GM12801 (cell line): ENCODE measurements around the gene GRM7.

Source experiments
- TF ChIP-seq, protein P1 (sequence below): IDR thresholded peaks from one replicate; pipeline ENCODE4 v1.5.1; 2011; ENCODE audit warnings: control low read depth; ENCODE audit not compliant: insufficient read length; ENCODE audit errors: extremely low read depth

The GRM7 gene

GRCh38 chr3:6860149-6860953, 564 bp upstream of the GRM7 start:
- TF ChIP-seq, protein P1, sequence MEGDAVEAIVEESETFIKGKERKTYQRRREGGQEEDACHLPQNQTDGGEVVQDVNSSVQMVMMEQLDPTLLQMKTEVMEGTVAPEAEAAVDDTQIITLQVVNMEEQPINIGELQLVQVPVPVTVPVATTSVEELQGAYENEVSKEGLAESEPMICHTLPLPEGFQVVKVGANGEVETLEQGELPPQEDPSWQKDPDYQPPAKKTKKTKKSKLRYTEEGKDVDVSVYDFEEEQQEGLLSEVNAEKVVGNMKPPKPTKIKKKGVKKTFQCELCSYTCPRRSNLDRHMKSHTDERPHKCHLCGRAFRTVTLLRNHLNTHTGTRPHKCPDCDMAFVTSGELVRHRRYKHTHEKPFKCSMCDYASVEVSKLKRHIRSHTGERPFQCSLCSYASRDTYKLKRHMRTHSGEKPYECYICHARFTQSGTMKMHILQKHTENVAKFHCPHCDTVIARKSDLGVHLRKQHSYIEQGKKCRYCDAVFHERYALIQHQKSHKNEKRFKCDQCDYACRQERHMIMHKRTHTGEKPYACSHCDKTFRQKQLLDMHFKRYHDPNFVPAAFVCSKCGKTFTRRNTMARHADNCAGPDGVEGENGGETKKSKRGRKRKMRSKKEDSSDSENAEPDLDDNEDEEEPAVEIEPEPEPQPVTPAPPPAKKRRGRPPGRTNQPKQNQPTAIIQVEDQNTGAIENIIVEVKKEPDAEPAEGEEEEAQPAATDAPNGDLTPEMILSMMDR, result no peak

- TF ChIP-seq, protein P1, result no peak
Observed at GRCh38 chr3:6861625-6862000, 698 bp downstream of the GRM7 start.

GRCh38 chr3:6862041-6862879, 1.3 kb downstream of the GRM7 start:
- TF ChIP-seq, protein P1, result no peak

DNA sequence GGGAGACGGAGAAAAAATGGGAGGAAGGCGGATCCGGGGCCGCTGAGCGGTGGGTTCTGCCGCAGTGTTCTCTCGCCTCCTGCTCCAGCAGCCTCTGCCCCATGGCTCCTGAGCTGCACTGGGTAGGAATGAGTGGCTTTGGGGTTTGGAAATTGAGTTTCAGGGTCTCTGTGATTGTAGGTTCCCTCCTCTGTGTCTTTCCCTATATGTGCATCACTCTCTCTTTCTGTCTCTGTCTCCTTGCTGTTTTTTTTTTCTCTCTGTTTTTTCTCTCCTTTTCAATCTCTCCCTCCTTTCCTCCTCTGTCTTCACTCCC, 1.9 kb downstream of the GRM7 start:
- TF ChIP-seq, protein P1, result no peak

DNA sequence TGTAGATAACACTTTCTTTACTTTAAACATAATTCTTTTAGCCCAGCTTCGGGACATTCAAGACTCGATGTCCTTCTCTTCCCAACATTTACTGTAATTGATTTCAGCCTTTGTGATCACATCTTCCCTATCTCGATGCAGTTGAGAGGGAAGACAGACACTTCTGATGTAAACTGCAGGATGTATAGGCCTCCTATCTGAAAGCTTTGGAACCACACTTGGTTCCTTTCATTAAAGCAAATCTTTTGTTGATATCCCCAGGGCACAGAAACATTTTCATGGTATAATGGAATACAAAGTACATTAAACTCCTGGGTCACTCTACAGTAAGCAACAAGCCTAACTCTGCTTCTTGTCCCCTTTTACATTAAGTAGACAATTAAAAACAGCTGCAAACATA, 6.4 kb downstream of the GRM7 start:
- TF ChIP-seq, protein P1, result no peak

GRCh38 chr3:6878731-6879130, 17.8 kb downstream of the GRM7 start:
- TF ChIP-seq, protein P1, result no peak

DNA sequence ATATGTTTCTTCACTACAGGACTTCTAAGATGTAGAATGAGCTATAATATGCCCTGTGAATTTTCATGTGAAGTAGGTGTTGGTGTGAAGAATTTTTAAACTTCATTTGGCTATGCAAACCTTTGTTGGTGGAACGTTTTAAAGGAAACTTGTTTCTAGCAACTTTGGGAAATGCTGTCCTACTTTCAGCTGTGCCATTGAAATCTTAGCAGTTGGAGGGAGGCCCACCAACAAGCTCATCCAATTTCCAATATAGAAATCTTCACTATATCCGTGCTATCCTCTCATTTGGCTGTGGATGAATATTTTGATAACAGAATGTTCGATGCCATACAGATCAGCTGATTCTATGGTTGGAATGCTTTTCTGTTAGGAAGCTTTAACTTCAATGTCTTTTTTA, 51.3 kb downstream of the GRM7 start:
- TF ChIP-seq, protein P1, result no peak
